Tibial nerve (tissue), 4 donors: ENCODE data around the gene CAMTA1. TPM values are rescaled to one million over a fixed set of nuclear protein-coding genes. Genes with fewer than 3 reads are reported as not detected.

Experiments
- DNase-seq, 2 donors: peaks; one replicate each; pipeline ENCODE4 v3.0.0-alpha.2; 2019; ENCODE audit warnings: low spot score in 2 of 2
- H3K27ac ChIP-seq, 4 donors: fragments of 200-600 bp; sonication (generic) in 3 of 4; one replicate each; pipeline ENCODE4 v1.5.1; 2017 to 2019; ENCODE audit warnings: mild to moderate bottlenecking in 1 of 4
- H3K27me3 ChIP-seq, 2 donors: fragments of 200-600 bp; sonication (generic) in 1 of 2; one replicate each; pipeline versions ENCODE4 v1.5.1 to v1.6.0; 2017 to 2019
- H3K36me3 ChIP-seq, 3 donors: fragments of 200-600 bp; sonication (generic); one replicate each; pipeline ENCODE4 v1.5.1; 2018 to 2019
- H3K4me1 ChIP-seq, 4 donors: fragments of 200-600 bp; sonication (generic) in 3 of 4; one replicate each; pipeline ENCODE4 v1.5.1; 2017 to 2019
- H3K4me3 ChIP-seq, 4 donors: fragments of 200-600 bp; sonication (generic) in 3 of 4; one replicate each; pipeline ENCODE4 v1.5.1; 2017 to 2019; ENCODE audit warnings: mild to moderate bottlenecking in 1 of 4, moderate library complexity in 1 of 4
- H3K9me3 ChIP-seq, 4 donors: fragments of 200-600 bp; sonication (generic) in 3 of 4; one replicate each; pipeline ENCODE4 v1.5.1; 2017 to 2019
- EP300 ChIP-seq, 2 donors: sonication (generic); formaldehyde crosslinking; IDR thresholded peaks; one replicate each; pipeline ENCODE4 v1.6.1; 2017; ENCODE audit warnings: antibody characterized with exemption in 2 of 2, mild to moderate bottlenecking in 1 of 2
- POLR2A ChIP-seq, 2 donors: fragments of 450-650 bp; IDR thresholded peaks; one replicate each; pipeline ENCODE4 v1.6.1; 2017; ENCODE audit warnings: antibody characterized with exemption in 2 of 2, mild to moderate bottlenecking in 2 of 2, moderate library complexity in 2 of 2
- WGBS, 2 donors: methylation state at CpG; one replicate each; pipeline ENCODE4 v1.1.5; 2018; 5-methylcytosine and 5-hydroxymethylcytosine counted together
- total RNA-seq, 4 donors: library from RNA; depleted of rRNA; stranded (reverse); fragments of >200 nt; gene quantifications; one replicate each; pipeline ENCODE4 v1.1.0, GENCODE V29; 2016
- TF ChIP-seq, protein P1 (sequence below), 5 experiments: fragments of 200-600 bp in 3 of 5; fragments of 450-650 bp in 2 of 5; sonication (generic) in 3 of 5; IDR thresholded peaks; one replicate each; pipeline ENCODE4 v1.5.1; 2016 to 2019; ENCODE audit warnings: antibody characterized with exemption in 5 of 5, mild to moderate bottlenecking in 3 of 5, moderate library complexity in 2 of 5

CAMTA1 gene
- total RNA-seq, 4 donors from 2014 or later, result 41.8 to 104 (median 87.2) TPM

DNA sequence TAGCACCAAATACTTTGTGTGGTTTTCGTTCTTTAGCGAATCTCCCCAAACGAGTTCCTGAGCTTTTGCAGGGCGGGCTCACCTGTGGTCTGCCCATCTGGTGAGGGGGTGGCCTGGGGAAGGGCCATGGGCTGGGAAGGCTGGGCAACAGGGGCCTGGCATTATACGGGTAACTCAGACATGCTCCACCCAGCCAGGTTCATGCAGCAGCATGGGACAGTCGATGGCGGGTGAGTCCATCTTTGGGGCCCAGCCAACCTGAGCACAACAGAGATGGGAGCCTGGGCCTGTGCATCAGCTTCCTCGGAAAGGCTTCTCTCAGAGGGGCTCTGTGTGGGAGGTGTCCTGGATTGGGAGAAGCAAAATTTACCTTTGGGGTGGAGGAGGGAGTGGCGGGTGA is 302.6 kb downstream of the CAMTA1 start:
- 90 to 95% methylated on average over 9 of the region's 9 CpGs for WGBS, 2 donors
- DNase-seq, result no peak
- H3K27ac ChIP-seq, result no peak overlapping the region
- no peaks in the 10 kb centered on the region for H3K9me3 ChIP-seq
- no peaks in the 10 kb centered on the region for H3K36me3 ChIP-seq
- TF ChIP-seq EP300 (IDR thresholded peaks at IDR 0.05) (no peak), POLR2A (IDR thresholded peaks at IDR 0.05) (no peak)
- TF ChIP-seq, protein P1, sequence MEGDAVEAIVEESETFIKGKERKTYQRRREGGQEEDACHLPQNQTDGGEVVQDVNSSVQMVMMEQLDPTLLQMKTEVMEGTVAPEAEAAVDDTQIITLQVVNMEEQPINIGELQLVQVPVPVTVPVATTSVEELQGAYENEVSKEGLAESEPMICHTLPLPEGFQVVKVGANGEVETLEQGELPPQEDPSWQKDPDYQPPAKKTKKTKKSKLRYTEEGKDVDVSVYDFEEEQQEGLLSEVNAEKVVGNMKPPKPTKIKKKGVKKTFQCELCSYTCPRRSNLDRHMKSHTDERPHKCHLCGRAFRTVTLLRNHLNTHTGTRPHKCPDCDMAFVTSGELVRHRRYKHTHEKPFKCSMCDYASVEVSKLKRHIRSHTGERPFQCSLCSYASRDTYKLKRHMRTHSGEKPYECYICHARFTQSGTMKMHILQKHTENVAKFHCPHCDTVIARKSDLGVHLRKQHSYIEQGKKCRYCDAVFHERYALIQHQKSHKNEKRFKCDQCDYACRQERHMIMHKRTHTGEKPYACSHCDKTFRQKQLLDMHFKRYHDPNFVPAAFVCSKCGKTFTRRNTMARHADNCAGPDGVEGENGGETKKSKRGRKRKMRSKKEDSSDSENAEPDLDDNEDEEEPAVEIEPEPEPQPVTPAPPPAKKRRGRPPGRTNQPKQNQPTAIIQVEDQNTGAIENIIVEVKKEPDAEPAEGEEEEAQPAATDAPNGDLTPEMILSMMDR (IDR thresholded peaks at IDR 0.05), result no peak
- H3K4me1 ChIP-seq, result no peaks in the 10 kb centered on the region
- no peaks in the 10 kb centered on the region for H3K27me3 ChIP-seq
- H3K4me3 ChIP-seq, result no peak overlapping the region

DNA sequence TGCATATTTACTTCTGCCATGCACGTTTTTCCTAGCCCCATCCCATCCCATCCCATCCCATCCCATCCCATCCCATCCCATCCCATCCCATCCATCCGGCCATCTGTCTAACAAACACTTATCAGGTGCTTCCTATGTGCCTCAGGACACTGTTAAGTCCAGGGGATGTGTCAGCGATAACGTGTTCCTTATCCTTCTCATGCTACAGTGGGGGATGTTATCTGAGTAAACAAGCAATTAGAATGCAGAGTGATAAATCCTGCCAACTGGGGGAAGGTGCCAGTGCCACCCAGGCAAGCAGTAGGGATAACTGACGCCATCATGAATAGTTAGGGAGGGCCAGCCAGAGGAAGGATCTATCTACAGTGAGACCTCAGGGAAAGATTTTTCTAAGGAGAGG is 304.2 kb downstream of the CAMTA1 start:
- 57 to 61% methylated on average over 5 of the region's 5 CpGs for WGBS, 2 donors

DNA sequence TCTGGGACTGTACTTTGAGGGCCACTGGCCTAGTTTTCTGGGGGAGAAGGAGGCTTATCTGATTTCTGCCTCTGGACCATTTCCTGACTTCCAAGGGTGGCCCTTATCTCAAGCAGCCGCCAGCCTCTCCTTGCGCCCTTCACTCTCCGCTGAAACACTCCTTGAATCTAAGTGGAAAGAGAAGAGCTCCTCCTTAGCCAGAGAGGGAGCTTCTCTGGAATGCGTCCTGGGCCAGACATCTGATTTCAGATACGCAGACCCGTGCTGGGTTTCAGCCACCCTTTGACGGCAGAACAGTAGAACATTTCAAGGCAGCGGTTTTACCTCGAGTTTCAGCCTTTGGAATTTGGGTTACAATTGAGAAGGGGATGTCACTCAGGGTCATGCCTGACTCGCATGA is 308.0 kb downstream of the CAMTA1 start:
- TF ChIP-seq EP300 (IDR thresholded peaks at IDR 0.05) (no peak), POLR2A (IDR thresholded peaks at IDR 0.05) (no peak)
- TF ChIP-seq, protein P1 (IDR thresholded peaks at IDR 0.05), result no peak
- Histone ChIP-seq H3K4me1 (no peaks in the 10 kb centered on the region), H3K36me3 (no peaks in the 10 kb centered on the region), H3K4me3 (no peak overlapping the region), H3K27me3 (peaks cover 0 to 15% of the 10 kb centered on the region in 2 donors), H3K27ac (no peak overlapping the region), H3K9me3 (no peaks in the 10 kb centered on the region)
- no peak for DNase-seq
- WGBS, 2 donors, result 48 to 54% methylated on average over 10 of the region's 10 CpGs

More for the DNA sequence above, 304.2 kb downstream of the CAMTA1 start:
- Histone ChIP-seq H3K4me1 (no peaks in the 10 kb centered on the region), H3K27ac (no peak overlapping the region), H3K4me3 (no peak overlapping the region), H3K27me3 (no peaks in the 10 kb centered on the region), H3K36me3 (no peaks in the 10 kb centered on the region), H3K9me3 (no peaks in the 10 kb centered on the region)
- TF ChIP-seq EP300 (IDR thresholded peaks at IDR 0.05) (no peak), POLR2A (IDR thresholded peaks at IDR 0.05) (no peak)
- TF ChIP-seq, protein P1 (IDR thresholded peaks at IDR 0.05), result no peak
- DNase-seq, result no peak

DNA sequence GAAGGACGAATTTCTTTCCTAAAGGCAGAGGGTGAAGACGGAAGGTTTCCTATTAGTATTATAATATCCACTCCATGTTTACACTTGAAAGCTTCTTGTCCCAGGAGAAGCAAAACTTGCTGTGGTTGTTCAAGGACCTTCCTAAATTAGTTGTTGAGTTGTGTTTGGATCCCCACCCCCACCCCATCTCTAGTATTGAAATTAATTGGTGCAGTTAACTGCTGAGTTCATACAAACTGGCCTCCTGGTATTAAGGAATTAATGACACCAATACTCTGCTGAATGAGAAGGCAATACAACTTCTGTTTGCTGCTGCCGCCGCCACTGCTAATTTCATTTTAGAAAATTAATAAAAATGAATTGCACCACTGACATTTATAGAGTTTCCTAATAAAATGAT is 308.8 kb downstream of the CAMTA1 start:
- Histone ChIP-seq H3K36me3 (no peaks in the 10 kb centered on the region), H3K27me3 (peaks cover 0 to 19% of the 10 kb centered on the region in 2 donors), H3K9me3 (no peaks in the 10 kb centered on the region), H3K4me1 (no peaks in the 10 kb centered on the region), H3K27ac (no peak overlapping the region), H3K4me3 (no peak overlapping the region)
- DNase-seq, result no peak
- TF ChIP-seq, protein P1 (IDR thresholded peaks at IDR 0.05), result no peak
- TF ChIP-seq POLR2A (IDR thresholded peaks at IDR 0.05), result no peak
- no peak for TF ChIP-seq EP300 (IDR thresholded peaks at IDR 0.05)
- WGBS, 2 donors, result 85 to 87% methylated on average over 4 of the region's 4 CpGs

DNA sequence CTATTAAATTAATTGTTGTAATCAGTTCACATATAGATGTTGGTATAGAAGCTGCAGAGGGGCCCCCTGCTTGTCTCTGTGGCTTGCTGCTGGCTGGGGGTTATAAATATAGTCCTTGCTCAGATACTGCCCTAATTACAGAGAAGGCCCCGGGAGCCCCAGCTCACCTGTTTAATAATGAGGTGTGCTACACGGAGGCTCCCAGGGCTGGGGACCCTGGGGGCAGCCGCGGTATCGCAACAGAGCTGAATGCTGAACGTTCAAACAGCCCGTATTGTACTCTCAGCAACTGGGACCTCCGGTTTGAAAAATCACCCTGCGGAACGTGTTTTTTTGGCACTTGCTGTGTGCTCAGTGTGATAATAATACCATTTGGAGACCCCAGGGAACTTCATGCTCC is 309.3 kb downstream of the CAMTA1 start:
- H3K4me3 ChIP-seq, result no peak overlapping the region
- H3K36me3 ChIP-seq, result no peaks in the 10 kb centered on the region
- DNase-seq, result no peak
- H3K4me1 ChIP-seq, result no peaks in the 10 kb centered on the region
- no peak overlapping the region for H3K27ac ChIP-seq
- TF ChIP-seq EP300 (IDR thresholded peaks at IDR 0.05), result no peak
- TF ChIP-seq POLR2A (IDR thresholded peaks at IDR 0.05), result no peak
- TF ChIP-seq, protein P1 (IDR thresholded peaks at IDR 0.05), result no peak
- 55 to 70% methylated on average over 10 of the region's 10 CpGs for WGBS, 2 donors
- H3K9me3 ChIP-seq, result no peaks in the 10 kb centered on the region
- H3K27me3 ChIP-seq, result peaks cover 0 to 22% of the 10 kb centered on the region in 2 donors
